Measurements from ENCODE around the gene LAMP5.
A peak's percentile ranks its signal among the peaks of the same experiment; 100 is the strongest.

LAMP5 gene

DNA sequence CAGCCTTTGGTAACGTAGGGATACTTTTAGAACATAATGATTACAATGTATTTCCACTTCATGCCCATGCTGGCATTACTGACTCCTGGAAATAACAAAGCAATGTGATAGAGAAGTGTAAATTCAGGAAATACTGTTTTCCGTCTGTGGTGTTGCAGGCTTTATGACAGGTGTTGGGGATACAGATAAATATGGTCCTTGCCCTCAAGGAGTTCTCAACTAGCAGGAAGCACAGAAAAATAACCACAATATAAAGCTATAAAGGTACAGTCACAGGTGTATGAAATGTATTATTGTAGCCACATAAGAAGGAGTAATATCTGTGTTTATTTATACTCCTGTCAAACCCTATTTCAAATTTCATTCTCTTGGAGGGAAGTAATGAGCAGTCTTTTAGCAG lies 12.9 kb upstream of the LAMP5 start:
- no peak for DNase-seq

DNA sequence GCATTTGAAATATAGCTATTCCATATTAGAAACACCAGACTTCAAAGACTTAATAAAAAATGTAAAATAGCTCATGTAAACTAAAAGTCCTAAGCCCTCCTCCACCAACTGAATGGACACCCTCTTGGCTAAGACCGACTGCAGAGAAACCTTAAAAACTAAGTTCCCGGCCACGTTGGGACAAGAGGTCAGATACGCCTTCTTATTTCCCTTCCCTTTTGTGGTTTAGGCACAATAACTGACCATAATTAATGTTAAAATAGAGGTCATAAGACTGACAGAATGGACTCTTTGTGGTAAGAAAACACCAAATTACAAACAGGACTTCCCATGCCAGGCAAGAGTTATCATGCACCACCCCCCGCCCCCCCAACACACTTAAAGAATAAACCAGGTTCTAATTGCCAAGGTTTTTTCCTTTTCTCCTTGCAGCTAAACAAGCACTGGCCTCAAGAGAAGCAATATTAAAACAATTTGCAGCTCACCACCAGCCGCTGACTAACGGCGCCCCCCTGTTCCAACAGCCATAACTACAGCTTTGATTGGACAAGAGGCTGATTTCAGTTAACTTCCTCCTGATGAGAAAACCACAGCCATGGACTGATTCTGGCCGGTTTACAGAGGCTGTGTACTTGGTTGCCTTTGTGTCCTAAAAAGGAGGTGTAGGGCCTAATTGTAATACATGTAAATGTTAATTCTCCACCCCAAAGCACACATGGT lies 10.7 kb upstream of the LAMP5 start:
- DNase-seq = peak; percentile 75

DNA sequence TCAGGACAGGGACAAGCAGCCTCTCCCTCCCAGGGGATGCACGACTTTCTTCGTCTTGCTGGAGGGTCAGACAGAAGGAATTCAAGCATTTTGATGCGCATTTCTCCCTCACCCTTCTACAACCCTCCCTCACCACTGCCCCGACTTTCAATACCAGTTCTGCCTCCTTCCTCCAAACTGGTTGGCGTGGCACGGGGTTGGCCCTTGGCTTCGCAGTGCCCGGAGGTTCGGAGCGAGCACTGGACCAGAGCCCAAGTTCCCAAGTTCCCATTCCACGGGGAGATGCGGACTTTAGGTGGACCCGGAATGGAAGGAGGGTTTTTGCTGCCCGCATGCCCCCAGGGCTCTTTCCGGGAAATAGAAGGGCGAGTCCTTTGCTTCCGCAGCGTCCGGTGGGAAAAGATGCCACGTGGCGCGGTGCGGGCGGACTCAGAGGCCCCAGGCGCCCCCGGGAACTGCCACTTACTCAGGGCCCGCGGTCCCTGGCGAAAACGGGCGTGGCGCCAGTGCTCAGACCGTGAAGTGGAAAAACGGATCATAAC lies 8.0 kb upstream of the LAMP5 start:
- peak; percentile 52 for DNase-seq

GRCh38 chr20:9506964-9507369 lies 7.4 kb upstream of the LAMP5 start:
- DNase-seq = no peak

DNA sequence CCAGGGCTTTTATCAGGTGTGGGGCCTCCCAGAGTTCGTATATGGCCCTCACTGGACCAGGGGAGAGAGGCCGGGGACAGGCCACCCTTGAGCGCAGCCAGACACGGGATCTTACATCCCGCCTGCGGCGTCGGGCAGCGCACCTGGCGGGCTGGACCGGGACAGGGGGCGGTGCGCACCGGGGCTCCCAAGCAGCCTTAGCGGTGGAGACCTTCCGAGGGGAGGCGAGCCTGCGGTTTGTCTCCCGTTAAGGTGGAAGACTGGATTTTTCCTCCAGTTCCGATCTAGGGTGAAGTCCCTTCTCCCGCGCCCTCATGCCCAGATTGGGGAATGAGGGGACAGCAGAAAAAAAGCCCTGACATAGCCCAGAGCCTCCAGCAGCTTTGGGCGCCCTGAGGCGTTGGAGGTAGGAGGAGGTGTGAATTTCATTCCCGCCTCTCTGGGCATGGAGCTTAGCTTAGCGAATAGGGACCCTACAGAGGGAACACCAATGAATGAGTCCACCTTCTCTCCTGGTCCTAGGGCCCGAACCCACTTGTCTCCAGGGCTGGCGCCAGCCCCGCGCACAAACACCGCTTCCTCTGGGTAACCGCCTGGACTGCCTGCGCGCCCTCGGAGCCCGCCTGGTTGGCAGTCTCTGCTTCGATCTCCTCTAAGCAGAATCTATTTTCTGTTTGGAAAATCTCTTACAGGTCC lies 6.7 kb upstream of the LAMP5 start:
- DNase-seq = no peak

GRCh38 chr20:9508240-9508661 lies 6.1 kb upstream of the LAMP5 start:
- DNase-seq = no peak

- no peak for DNase-seq
These were observed 5.7 kb upstream of the LAMP5 start for GRCh38 chr20:9508696-9509178.

GRCh38 chr20:9509246-9509645 lies 5.1 kb upstream of the LAMP5 start:
- DNase-seq = no peak

GRCh38 chr20:9510911-9511310 lies 3.5 kb upstream of the LAMP5 start:
- DNase-seq = no peak

DNA sequence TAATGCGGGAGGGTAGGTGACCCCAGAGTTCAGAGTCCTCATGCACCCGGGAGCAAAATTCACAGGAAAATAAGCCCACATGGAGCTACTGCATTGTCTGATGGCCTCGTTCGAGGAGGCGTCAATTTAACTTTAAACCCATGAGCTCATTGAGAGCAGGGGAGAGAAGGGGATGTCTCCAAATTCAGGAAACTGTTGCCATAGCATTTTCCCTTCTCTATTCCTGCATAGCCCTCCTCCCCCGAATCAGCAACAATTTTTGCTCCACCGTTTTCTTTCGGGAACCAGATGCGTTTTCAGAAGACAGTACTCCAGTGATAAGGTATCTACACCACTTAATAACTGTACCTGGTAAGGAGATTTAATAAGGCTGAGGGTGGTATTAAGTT lies 324 bp upstream of the LAMP5 start:
- DNase-seq = peak; percentile 10

- DNase-seq = peak; percentile 30
These were observed 810 bp downstream of the LAMP5 start for GRCh38 chr20:9515214-9515585.

GRCh38 chr20:9515741-9516233 lies 1.4 kb downstream of the LAMP5 start:
- DNase-seq = peak; percentile 13

GRCh38 chr20:9516234-9516871 lies 2.0 kb downstream of the LAMP5 start:
- DNase-seq = peak; percentile 16

GRCh38 chr20:9517297-9518162 lies 3.1 kb downstream of the LAMP5 start:
- no peak for DNase-seq

GRCh38 chr20:9518576-9519175 lies 4.3 kb downstream of the LAMP5 start:
- DNase-seq = no peak

GRCh38 chr20:9520086-9520485 lies 5.7 kb downstream of the LAMP5 start:
- no peak for DNase-seq

DNA sequence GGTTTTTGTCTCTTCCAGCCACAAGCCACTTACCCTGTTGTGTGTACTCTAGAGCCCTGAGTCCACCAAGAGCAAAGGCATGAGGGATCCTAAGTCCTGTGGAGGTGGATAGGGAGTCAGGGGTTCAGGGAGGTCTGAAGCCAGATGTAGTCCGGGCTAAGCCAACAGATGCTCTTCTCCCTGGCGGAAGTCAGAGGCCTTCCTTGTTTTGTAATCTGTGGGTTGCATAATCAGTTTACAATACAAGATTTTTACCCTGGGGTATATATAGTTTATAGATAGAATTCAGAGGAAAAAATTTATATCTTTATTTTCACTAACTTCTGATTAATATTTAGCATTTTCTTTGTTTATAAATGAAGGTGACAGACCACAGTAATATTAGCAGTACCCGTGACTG lies 9.2 kb downstream of the LAMP5 start:
- DNase-seq = peak; percentile 58

DNA sequence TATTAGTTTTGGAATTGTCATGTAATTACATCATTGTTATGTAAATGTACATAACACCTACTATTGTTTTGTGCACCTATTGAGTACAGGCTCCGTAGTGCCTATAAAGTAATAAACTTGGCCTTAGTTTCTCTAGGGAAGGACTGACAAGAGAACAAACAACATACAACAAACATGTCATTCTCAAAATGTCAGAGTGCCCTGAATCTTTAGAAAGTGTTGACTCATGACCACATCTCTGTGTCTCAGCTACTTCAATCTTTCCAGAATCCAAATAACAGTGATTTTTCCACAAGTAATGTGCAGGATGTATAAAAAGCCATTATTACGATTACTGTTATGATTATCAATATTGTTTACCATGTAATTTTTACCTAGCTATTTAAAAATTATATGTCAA lies 17.2 kb downstream of the LAMP5 start:
- DNase-seq = no peak

DNA sequence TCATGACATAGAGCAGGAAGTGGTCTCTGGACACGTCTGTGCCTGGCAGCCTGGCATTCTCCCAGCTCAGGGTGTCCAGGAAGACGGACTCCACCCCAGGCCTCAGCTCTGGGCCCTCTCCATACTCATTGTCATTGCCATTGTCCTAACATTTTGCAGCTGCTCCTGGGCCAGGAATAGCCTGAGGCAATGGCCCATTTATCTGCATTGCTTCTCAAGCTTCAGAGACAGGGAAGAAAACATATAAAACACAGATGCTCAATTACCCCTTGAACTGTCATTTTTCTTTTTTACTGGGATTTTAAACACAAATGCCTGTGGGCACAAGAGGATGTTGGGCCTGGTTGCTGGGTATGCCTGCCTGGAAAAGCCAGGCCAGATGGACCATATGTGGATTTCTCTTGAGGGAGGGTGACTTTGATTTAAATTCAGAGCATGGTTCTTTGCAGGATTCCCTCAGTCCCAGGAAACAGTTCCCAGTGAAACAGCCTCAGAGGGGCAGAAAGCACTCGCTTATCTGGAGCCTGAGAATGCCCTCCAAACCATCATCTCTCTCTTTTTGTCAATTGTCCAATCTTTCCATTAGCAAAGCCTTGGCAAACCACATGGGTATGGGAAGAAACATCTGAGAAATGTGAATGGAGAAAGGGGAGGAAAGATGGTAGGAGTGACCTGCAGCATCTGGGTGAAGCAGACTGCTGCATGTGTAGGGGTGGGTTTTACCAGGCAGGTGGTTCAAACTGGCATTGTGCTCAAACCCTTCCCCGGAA lies 17.9 kb downstream of the LAMP5 start:
- DNase-seq = no peak

GRCh38 chr20:9534025-9534424 lies 19.6 kb downstream of the LAMP5 start:
- no peak for DNase-seq

DNA sequence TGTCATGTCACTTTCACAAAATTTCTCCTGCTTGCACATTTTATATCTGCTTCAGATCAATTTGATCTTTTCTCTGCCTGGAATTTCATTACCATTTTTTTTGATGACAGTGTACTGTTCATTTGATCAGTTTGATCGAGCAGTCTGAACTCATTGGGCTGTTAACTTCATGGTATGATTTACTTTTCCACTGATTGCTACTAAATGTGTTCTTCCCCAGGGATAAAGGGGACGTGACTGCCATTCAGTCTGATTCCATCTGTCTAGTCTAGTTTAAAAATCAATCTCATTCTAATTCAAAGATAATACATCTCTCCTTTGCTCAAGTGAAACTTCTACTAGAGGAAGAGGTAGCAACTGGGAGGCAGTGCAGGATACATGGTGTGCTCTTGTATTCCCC lies 21.1 kb downstream of the LAMP5 start:
- no peak for DNase-seq

All from inflammatory macrophage treated with lipopolysaccharide for 4 hours (primary cell).